Colonic mucosa (tissue), 4 donors: ENCODE measurements around the gene MLST8. TPM values are rescaled to one million over a fixed set of nuclear protein-coding genes. Genes with fewer than 3 reads are reported as not detected.

Source experiments
- DNase-seq: peaks from one replicate; pipeline ENCODE4 v3.0.0-alpha.2; 2020
- H3K27ac ChIP-seq: fragments of 200-600 bp; one replicate; pipeline ENCODE4 v1.8.0; 2021
- H3K27me3 ChIP-seq: fragments of 200-600 bp; one replicate; pipeline ENCODE4 v1.8.0; 2021
- H3K36me3 ChIP-seq: fragments of 200-600 bp; one replicate; pipeline ENCODE4 v1.8.0; 2021
- H3K4me1 ChIP-seq: fragments of 200-600 bp; one replicate; pipeline ENCODE4 v1.8.0; 2021; ENCODE audit warnings: mild to moderate bottlenecking
- H3K4me3 ChIP-seq: fragments of 200-600 bp; one replicate; pipeline ENCODE4 v1.8.0; 2021
- H3K9ac ChIP-seq, 2 donors: one replicate each; pipeline ENCODE4 v1.7.0; 2013; ENCODE audit warnings: control low read depth in 2 of 2, low read depth in 2 of 2, low read length in 2 of 2
- H3K9me3 ChIP-seq: fragments of 200-600 bp; one replicate; pipeline ENCODE4 v1.8.0; 2021
- intact Hi-C: fragments of 100-400 bp; cut with DNase I; formaldehyde crosslinking; loops from one replicate; pipeline ENCODE4 v1.14.1; 2022
- total RNA-seq, 2 donors: library from RNA; stranded (reverse); fragmentation: NEBNext Ultra II Directional in 1 of 2; extraction: Animal tissue kit (Norgen Biotek cat#: 25700) in 1 of 2; gene quantifications; one replicate each; pipeline ENCODE4 v1.2.1, GENCODE V29; 2021
- TF ChIP-seq, protein P1 (sequence below): fragments of 200-600 bp; IDR thresholded peaks from one replicate; pipeline ENCODE4 v1.8.0; 2022; ENCODE audit warnings: antibody characterized with exemption, mild to moderate bottlenecking
- donor health status: healthy.
- donor health status: DM: no; HTN: no; CAD: no.
- donor health status: DM: no; HTN: no; CAD: no.

Gene MLST8
- total RNA-seq, 2 donors from 2014 or later = 26.5 to 53.5 TPM

DNA sequence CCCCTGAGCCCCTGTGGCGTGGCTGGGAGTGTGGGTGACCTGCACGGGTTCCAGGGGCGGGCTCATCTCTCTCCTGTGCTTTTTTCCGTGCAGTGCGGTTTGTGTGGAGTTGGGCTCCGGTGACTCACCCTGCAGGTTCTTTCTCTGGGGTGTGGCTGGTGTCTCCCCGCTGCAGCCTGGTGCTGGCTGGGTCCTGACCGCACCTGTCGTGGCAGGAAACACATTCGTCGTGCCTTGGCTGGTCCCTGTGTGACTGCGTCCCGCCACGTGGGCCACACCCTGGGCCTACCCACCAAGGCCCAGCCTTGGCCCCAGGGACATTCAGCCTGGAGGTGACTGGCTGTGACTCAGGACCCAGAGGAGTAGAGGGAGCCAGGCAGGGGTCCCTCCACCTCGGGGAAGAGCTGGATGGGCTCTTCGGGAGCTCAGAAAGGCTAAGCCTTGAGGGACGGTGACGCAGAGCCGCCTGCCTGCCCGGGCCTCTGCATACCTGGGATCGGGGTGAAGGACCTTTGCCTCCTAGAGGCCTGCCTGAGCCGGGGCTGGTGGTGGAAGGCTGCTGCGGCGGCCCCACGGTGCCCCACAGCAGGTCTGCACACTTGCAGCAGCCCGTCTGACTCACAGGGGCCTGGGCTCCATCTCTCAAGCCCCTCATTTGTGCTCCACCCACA is 41.9 kb upstream of the MLST8 start:
- peak; percentile 91 for DNase-seq
- H3K4me3 ChIP-seq = no peak overlapping the region
- peak overlapping the region; percentile 88 for H3K27ac ChIP-seq

DNA sequence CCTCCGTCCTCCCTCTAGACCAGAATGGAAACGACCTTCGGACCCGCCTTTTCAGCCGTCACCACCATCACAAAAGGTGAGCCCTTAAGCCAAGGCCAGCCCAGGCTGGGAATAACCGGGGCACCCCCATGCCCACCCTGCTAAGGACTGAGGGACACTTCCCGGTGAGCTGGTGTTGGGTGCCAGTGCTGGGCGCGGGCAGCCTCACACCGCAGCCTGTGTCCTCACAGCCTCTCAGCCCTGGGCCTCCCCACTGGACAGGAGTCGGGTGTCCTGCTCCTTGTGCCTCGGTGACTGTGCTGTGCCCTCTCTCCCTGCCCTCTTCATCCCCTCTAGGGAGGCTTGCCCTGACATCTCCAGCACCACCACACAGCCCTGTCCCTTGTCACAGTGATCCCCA is 39.4 kb upstream of the MLST8 start:
- H3K27ac ChIP-seq = no peak overlapping the region
- no peak for DNase-seq
- no peaks in the 10 kb centered on the region for H3K27me3 ChIP-seq
- no peak overlapping the region for H3K9ac ChIP-seq
- intact Hi-C loops = no loop called here
- H3K4me1 ChIP-seq = peaks cover 18% of the 10 kb centered on the region
- peaks cover 8% of the 10 kb centered on the region for H3K36me3 ChIP-seq
- no peaks in the 10 kb centered on the region for H3K9me3 ChIP-seq
- TF ChIP-seq, protein P1, sequence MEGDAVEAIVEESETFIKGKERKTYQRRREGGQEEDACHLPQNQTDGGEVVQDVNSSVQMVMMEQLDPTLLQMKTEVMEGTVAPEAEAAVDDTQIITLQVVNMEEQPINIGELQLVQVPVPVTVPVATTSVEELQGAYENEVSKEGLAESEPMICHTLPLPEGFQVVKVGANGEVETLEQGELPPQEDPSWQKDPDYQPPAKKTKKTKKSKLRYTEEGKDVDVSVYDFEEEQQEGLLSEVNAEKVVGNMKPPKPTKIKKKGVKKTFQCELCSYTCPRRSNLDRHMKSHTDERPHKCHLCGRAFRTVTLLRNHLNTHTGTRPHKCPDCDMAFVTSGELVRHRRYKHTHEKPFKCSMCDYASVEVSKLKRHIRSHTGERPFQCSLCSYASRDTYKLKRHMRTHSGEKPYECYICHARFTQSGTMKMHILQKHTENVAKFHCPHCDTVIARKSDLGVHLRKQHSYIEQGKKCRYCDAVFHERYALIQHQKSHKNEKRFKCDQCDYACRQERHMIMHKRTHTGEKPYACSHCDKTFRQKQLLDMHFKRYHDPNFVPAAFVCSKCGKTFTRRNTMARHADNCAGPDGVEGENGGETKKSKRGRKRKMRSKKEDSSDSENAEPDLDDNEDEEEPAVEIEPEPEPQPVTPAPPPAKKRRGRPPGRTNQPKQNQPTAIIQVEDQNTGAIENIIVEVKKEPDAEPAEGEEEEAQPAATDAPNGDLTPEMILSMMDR = no peak
- no peak overlapping the region for H3K4me3 ChIP-seq

More for the DNA sequence above, 41.9 kb upstream of the MLST8 start:
- intact Hi-C loops = no loop called here
- H3K27me3 ChIP-seq = no peaks in the 10 kb centered on the region
- H3K9me3 ChIP-seq = no peaks in the 10 kb centered on the region
- peaks cover 8% of the 10 kb centered on the region for H3K36me3 ChIP-seq
- TF ChIP-seq, protein P1 = no peak
- H3K9ac ChIP-seq = peak overlapping the region; percentile 51 to 56
- peaks cover 36% of the 10 kb centered on the region for H3K4me1 ChIP-seq

DNA sequence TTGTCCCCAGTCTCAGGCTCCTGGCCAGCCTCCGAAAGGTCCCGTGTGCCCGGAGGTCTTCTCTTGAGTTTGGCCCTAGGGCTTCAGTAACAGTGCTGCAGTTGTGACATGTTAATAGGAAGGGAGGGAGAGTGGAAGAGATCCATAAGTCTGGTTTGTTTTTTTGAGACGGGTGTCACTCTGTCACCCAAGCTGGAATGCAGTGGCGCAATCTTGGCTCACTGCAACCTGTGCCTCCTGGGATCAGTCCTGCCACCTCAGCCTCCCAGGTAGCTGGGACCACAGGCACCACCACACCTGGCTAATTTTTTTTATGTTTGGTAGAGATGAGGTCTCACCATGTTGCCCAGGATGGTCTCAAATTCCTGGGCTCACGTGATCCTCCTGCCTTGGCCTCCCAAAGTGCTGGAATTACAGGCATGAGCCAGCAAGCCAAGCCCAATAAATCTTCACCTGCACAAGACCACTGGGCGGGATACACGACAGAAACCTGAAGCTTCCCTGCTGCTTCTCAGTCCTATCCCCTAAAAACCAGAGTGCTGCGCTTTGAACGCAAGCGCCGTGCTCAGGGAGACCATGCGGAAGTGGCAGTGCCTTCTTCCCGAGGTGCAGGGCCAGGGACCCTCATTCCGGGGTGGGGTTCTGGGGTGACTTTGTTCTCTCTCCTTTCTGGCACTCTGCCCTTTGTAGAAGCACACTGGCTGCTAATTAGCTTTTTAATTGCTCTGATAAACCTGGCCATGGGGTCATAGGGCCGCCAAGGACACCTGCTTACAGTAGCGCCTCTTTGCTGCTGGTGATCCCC is 38.8 kb upstream of the MLST8 start:
- Histone ChIP-seq H3K9ac (no peak overlapping the region), H3K4me1 (peaks cover 15% of the 10 kb centered on the region), H3K27ac (no peak overlapping the region), H3K9me3 (no peaks in the 10 kb centered on the region), H3K4me3 (no peak overlapping the region), H3K36me3 (peaks cover 8% of the 10 kb centered on the region), H3K27me3 (no peaks in the 10 kb centered on the region)
- TF ChIP-seq, protein P1 = no peak
- intact Hi-C loops = no loop called here
- no peak for DNase-seq

DNA sequence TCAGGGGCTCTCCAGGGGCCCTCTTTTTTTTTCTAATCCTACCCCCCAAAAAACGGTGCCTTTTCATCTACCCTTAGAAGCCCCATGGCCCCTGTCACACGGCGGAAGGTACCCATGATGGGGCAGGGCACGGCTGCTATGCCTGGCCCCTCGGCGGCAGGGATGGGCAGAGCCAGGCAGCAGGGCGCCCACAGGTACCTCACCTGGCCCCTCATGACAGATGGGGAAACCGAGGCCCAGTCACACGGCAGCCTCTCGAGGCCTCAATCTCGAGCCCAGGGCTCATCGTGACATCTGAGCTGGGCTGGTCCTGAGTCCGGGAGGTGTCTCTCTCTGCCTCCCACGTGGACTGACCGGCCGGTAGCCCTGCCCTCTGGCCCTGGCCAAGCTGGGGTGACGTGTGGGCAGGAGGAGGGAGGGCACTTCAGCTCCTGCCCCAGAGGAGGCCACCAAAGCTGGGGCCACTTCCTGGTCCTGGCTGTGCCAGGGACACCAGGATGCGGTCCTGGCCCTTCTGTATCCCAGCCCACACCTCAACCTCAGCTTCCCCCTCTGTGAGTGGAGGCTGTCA is 38.1 kb upstream of the MLST8 start:
- Histone ChIP-seq H3K36me3 (peaks cover 8% of the 10 kb centered on the region), H3K27me3 (no peaks in the 10 kb centered on the region), H3K9me3 (no peaks in the 10 kb centered on the region), H3K27ac (no peak overlapping the region), H3K4me3 (no peak overlapping the region), H3K9ac (no peak overlapping the region), H3K4me1 (peaks cover 14% of the 10 kb centered on the region)
- intact Hi-C loops = no loop called here
- TF ChIP-seq, protein P1 = no peak
- no peak for DNase-seq

DNA sequence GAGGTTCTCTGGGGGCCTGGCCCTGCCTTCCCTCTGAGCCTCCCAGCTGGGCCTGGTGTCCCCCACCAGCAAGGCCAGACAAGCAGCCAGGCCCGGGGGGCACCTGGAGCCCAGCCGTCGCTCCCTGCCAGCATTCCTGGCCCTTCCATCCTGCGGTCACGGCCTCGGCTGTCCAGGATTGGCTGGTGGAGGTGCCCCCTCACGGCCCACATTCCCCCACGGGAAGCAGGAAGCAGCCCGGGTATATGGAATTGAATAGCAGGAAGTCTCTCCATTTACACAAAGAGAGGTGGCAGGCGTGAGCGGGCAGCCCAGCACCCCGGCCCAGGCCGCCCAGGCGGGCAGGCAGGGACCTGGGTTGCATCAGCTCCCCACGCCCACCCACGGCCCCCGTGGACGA is 35.2 kb upstream of the MLST8 start:
- no peak overlapping the region for H3K27ac ChIP-seq
- peaks cover 18% of the 10 kb centered on the region for H3K36me3 ChIP-seq
- no peak overlapping the region for H3K4me3 ChIP-seq

More for the DNA sequence above, 35.2 kb upstream of the MLST8 start:
- Histone ChIP-seq H3K9ac (no peak overlapping the region), H3K4me1 (no peaks in the 10 kb centered on the region), H3K9me3 (no peaks in the 10 kb centered on the region), H3K27me3 (no peaks in the 10 kb centered on the region)
- no peak for DNase-seq
- TF ChIP-seq, protein P1 = no peak
- intact Hi-C loops = no loop called here
